Measurements from ENCODE around the gene STAB1.

Gene STAB1

GRCh38 chr3:52519445-52520140 is 24.5 kb downstream of the STAB1 start:
- Histone ChIP-seq H3K27me3 (ENCODE audit: insufficient read depth, poor library complexity, severe bottlenecking) (no peaks in the 10 kb centered on the region), H3K4me3 (replicated peaks; ENCODE audit: insufficient read depth, low read length) (no peak overlapping the region), H3K27ac (replicated peaks) (no peak overlapping the region)
- no peak for TF ChIP-seq SPI1 (IDR thresholded peaks at IDR 0.05; ENCODE audit: borderline replicate concordance, low read depth)
- TF ChIP-seq REST (IDR thresholded peaks at IDR 0.05; ENCODE audit: insufficient replicate concordance, low read depth), result no peak
- no peak for TF ChIP-seq GABPA (IDR thresholded peaks at IDR 0.05; ENCODE audit: low read depth)
- no peak for TF ChIP-seq POLR2AphosphoS5 (IDR thresholded peaks at IDR 0.05; ENCODE audit: low read depth)
- TF ChIP-seq CTCF (IDR thresholded peaks at IDR 0.05; ENCODE audit: insufficient read depth, low read length), result no peak
- DNase-seq (ENCODE audit: low read depth in 1 of 2, low spot score in 1 of 2), result no peak

- Histone ChIP-seq H3K4me3 (replicated peaks; ENCODE audit: insufficient read depth, low read length) (no peak overlapping the region), H3K27ac (replicated peaks) (no peak overlapping the region), H3K27me3 (ENCODE audit: insufficient read depth, poor library complexity, severe bottlenecking) (no peaks in the 10 kb centered on the region)
- DNase-seq (ENCODE audit: low read depth in 1 of 2, low spot score in 1 of 2), result no peak
- no peak for TF ChIP-seq SPI1 (IDR thresholded peaks at IDR 0.05; ENCODE audit: borderline replicate concordance, low read depth)
- TF ChIP-seq POLR2AphosphoS5 (IDR thresholded peaks at IDR 0.05; ENCODE audit: low read depth), result no peak
- TF ChIP-seq REST (IDR thresholded peaks at IDR 0.05; ENCODE audit: insufficient replicate concordance, low read depth), result no peak
- no peak for TF ChIP-seq GABPA (IDR thresholded peaks at IDR 0.05; ENCODE audit: low read depth)
- no peak for TF ChIP-seq CTCF (IDR thresholded peaks at IDR 0.05; ENCODE audit: insufficient read depth, low read length)
Measured at GRCh38 chr3:52520141-52520667, 25.1 kb downstream of the STAB1 start.

GRCh38 chr3:52520716-52521487 is 25.8 kb downstream of the STAB1 start:
- Histone ChIP-seq H3K4me3 (replicated peaks; ENCODE audit: insufficient read depth, low read length) (no peak overlapping the region), H3K27me3 (ENCODE audit: insufficient read depth, poor library complexity, severe bottlenecking) (no peaks in the 10 kb centered on the region), H3K27ac (replicated peaks) (no peak overlapping the region)
- no peak for DNase-seq (ENCODE audit: low read depth in 1 of 2, low spot score in 1 of 2)
- no peak for TF ChIP-seq SPI1 (IDR thresholded peaks at IDR 0.05; ENCODE audit: borderline replicate concordance, low read depth)

GRCh38 chr3:52521488-52521824 is 26.3 kb downstream of the STAB1 start:
- Histone ChIP-seq H3K27me3 (ENCODE audit: insufficient read depth, poor library complexity, severe bottlenecking) (no peaks in the 10 kb centered on the region), H3K27ac (replicated peaks) (no peak overlapping the region), H3K4me3 (replicated peaks; ENCODE audit: insufficient read depth, low read length) (no peak overlapping the region)
- no peak for TF ChIP-seq SPI1 (IDR thresholded peaks at IDR 0.05; ENCODE audit: borderline replicate concordance, low read depth)
- TF ChIP-seq REST (IDR thresholded peaks at IDR 0.05; ENCODE audit: insufficient replicate concordance, low read depth), result no peak
- no peak for TF ChIP-seq GABPA (IDR thresholded peaks at IDR 0.05; ENCODE audit: low read depth)
- TF ChIP-seq CTCF (IDR thresholded peaks at IDR 0.05; ENCODE audit: insufficient read depth, low read length), result no peak
- TF ChIP-seq POLR2AphosphoS5 (IDR thresholded peaks at IDR 0.05; ENCODE audit: low read depth), result no peak
- DNase-seq (ENCODE audit: low read depth in 1 of 2, low spot score in 1 of 2), result no peak

Data from HL-60 (cell line).